ENCODE data around the gene NCKAP1.

Gene NCKAP1

GRCh38 chr2:183034806-183035205 is 3.5 kb downstream of the NCKAP1 start:
- H3K36me3 ChIP-seq = no peaks in the 10 kb centered on the region
- H3K27me3 ChIP-seq = peaks cover 100% of the 10 kb centered on the region
- H3K9me3 ChIP-seq = no peaks in the 10 kb centered on the region

GRCh38 chr2:183033951-183034350 is 4.3 kb downstream of the NCKAP1 start:
- Histone ChIP-seq H3K4me1 (ENCODE audit: control insufficient read depth in 1 of 2, insufficient read depth in 1 of 2, low read depth in 1 of 2, low read length in 1 of 2) (peaks cover 10 to 18% of the 10 kb centered on the region in 2 experiments), H3K9me3 (no peaks in the 10 kb centered on the region), H3K27ac (no peak overlapping the region), H3K27me3 (peaks cover 97% of the 10 kb centered on the region), H3K4me3 (ENCODE audit: low read depth in 1 of 2, low read length in 1 of 2) (no peak overlapping the region), H3K36me3 (no peaks in the 10 kb centered on the region)
- TF ChIP-seq CTCF (IDR thresholded peaks at IDR 0.05) = no peak

More at GRCh38 chr2:183034806-183035205, 3.5 kb downstream of the NCKAP1 start:
- TF ChIP-seq CTCF (IDR thresholded peaks at IDR 0.05) = no peak
- Histone ChIP-seq H3K4me3 (ENCODE audit: low read depth in 1 of 2, low read length in 1 of 2) (no peak overlapping the region), H3K4me1 (ENCODE audit: control insufficient read depth in 1 of 2, insufficient read depth in 1 of 2, low read depth in 1 of 2, low read length in 1 of 2) (peaks cover 11 to 19% of the 10 kb centered on the region in 2 experiments), H3K27ac (no peak overlapping the region)

DNA sequence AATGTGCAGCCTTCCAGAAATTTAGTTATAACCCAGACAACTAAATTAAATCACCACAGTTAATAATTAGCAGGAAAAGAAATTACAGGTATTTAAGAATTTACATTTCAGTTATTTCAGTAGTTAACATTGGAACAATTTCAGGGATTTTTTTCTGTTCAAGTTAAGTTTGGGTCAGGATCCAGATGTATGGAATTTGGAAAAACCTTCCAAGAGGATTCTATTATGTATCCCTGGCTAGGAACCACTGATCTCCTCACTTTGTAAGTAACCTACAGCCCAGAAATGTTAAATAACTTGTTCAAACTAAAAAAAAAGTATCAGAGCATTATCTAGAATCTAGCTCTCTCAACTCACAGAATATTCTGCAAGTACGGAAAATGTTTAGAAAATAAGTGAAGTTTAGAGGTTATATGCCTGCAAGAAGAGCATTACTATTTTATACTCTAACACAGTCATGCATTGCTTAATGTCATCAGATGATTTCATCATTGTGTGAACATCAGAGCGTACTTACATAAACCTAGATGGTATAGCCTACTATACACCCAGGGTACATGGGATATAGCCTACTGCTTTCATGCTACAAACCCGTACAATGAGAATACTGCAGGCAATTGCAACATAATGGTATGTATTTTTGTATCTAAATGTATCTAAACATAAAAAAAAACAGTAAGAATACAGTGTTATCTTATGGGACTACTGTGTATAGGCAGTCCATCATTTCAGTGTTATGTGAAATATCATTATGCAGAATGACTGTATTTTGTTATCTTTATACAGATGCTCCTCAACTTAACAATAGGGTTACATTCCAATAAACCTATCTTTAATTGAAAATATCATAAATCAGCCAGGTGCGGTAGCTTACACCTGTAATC is 6.1 kb downstream of the NCKAP1 start:
- Histone ChIP-seq H3K27ac (no peak overlapping the region), H3K4me3 (ENCODE audit: low read depth in 1 of 2, low read length in 1 of 2) (no peak overlapping the region), H3K4me1 (ENCODE audit: control insufficient read depth in 1 of 2, insufficient read depth in 1 of 2, low read depth in 1 of 2, low read length in 1 of 2) (peaks cover 0 to under 1% of the 10 kb centered on the region in 2 experiments), H3K27me3 (peaks cover 96% of the 10 kb centered on the region), H3K36me3 (no peaks in the 10 kb centered on the region), H3K9me3 (no peaks in the 10 kb centered on the region)
- TF ChIP-seq CTCF (IDR thresholded peaks at IDR 0.05) = no peak

- Histone ChIP-seq H3K36me3 (no peaks in the 10 kb centered on the region), H3K4me3 (ENCODE audit: low read depth in 1 of 2, low read length in 1 of 2) (no peak overlapping the region), H3K4me1 (ENCODE audit: control insufficient read depth in 1 of 2, insufficient read depth in 1 of 2, low read depth in 1 of 2, low read length in 1 of 2) (no peaks in the 10 kb centered on the region), H3K9me3 (no peaks in the 10 kb centered on the region), H3K27me3 (peaks cover 96% of the 10 kb centered on the region), H3K27ac (no peak overlapping the region)
- no peak for TF ChIP-seq CTCF (IDR thresholded peaks at IDR 0.05)
Observed at GRCh38 chr2:183029219-183029618, 9.0 kb downstream of the NCKAP1 start.

DNA sequence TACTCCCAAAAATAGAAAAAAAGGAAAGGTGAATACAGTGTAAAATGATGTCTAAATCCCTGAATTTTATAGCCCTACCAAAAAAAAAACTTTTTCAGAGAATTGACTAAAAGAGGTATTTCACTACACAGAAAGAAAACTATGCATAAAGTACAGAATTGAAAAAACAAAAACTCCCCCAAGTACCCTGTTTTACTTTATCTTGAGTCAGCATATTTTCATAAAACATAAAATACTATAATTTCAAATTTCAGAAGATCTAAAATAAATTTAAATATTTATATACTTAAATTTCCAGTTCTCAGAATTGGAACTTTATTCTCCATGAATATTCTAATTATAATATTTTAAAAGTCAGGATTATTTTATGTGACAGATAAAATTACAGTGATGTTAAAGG is 10.1 kb downstream of the NCKAP1 start:
- Histone ChIP-seq H3K4me1 (ENCODE audit: control insufficient read depth in 1 of 2, insufficient read depth in 1 of 2, low read depth in 1 of 2, low read length in 1 of 2) (no peaks in the 10 kb centered on the region), H3K9me3 (no peaks in the 10 kb centered on the region), H3K4me3 (ENCODE audit: low read depth in 1 of 2, low read length in 1 of 2) (no peak overlapping the region), H3K36me3 (no peaks in the 10 kb centered on the region), H3K27ac (no peak overlapping the region), H3K27me3 (peaks cover 96% of the 10 kb centered on the region)
- no peak for TF ChIP-seq CTCF (IDR thresholded peaks at IDR 0.05)

All from neutrophil (primary cell).